Measurements from ENCODE around the gene STAC3.
A peak's percentile ranks its signal among the peaks of the same experiment; 100 is the strongest.
"Not testable (repeated sequence)": the region's sequence is repeated elsewhere in the genome, so short reads cannot be mapped to it uniquely, and the experiment has no call there.

STAC3 gene

GRCh38 chr12:57250956-57251355 is at the start of gene STAC3:
STAC3 (minus strand) TSS chr12:57251187; CDS start chr12:57249636, 1,551 bp downstream.
- no peak within 1 kb of the TSS for H3K27ac Mint-ChIP-seq
- H3K36me3 Mint-ChIP-seq = peaks cover 3% of the 10 kb centered on the region
- H3K4me3 Mint-ChIP-seq = no peak within 1 kb of the TSS
- no peaks in the 10 kb centered on the region for H3K27me3 Mint-ChIP-seq
- peaks cover 7% of the 10 kb centered on the region for H3K4me1 Mint-ChIP-seq
- H3K9me3 Mint-ChIP-seq = no peaks in the 10 kb centered on the region

- Mint-ChIP-seq H3K9me3 (no peaks in the 10 kb centered on the region), H3K4me1 (no peaks in the 10 kb centered on the region), H3K27ac (no peak overlapping the region), H3K4me3 (no peak overlapping the region), H3K27me3 (no peaks in the 10 kb centered on the region), H3K36me3 (peaks cover 22% of the 10 kb centered on the region)
Observed at GRCh38 chr12:57299514-57300016, 48.6 kb upstream of the STAC3 start.

GRCh38 chr12:57296291-57296690 is 45.3 kb upstream of the STAC3 start:
- H3K36me3 Mint-ChIP-seq = peaks cover 14% of the 10 kb centered on the region

GRCh38 chr12:57282073-57282472 is 31.1 kb upstream of the STAC3 start:
- peaks cover 32% of the 10 kb centered on the region for H3K4me1 Mint-ChIP-seq
- H3K27me3 Mint-ChIP-seq, H3K9me3 Mint-ChIP-seq, H3K4me3 Mint-ChIP-seq, H3K27ac Mint-ChIP-seq: not testable (repeated sequence)
- H3K36me3 Mint-ChIP-seq = peaks cover 25% of the 10 kb centered on the region

More at GRCh38 chr12:57296291-57296690, 45.3 kb upstream of the STAC3 start:
- no peak overlapping the region for H3K27ac Mint-ChIP-seq
- H3K4me1 Mint-ChIP-seq = no peaks in the 10 kb centered on the region
- H3K27me3 Mint-ChIP-seq = no peaks in the 10 kb centered on the region
- no peaks in the 10 kb centered on the region for H3K9me3 Mint-ChIP-seq
- no peak overlapping the region for H3K4me3 Mint-ChIP-seq

- H3K4me3 Mint-ChIP-seq = peak overlapping the region; percentile 81
- peaks cover 34% of the 10 kb centered on the region for H3K4me1 Mint-ChIP-seq
- H3K27me3 Mint-ChIP-seq = no peaks in the 10 kb centered on the region
- H3K27ac Mint-ChIP-seq = peak overlapping the region; percentile 97
- H3K36me3 Mint-ChIP-seq = peaks cover 28% of the 10 kb centered on the region
- H3K9me3 Mint-ChIP-seq = no peaks in the 10 kb centered on the region
Observed at GRCh38 chr12:57280211-57281062, 29.4 kb upstream of the STAC3 start.

GRCh38 chr12:57278465-57279381 is 27.7 kb upstream of the STAC3 start:
- Mint-ChIP-seq H3K27me3 (no peaks in the 10 kb centered on the region), H3K4me3 (no peak overlapping the region), H3K4me1 (peaks cover 36% of the 10 kb centered on the region), H3K27ac (peak overlapping the region; percentile 89), H3K9me3 (no peaks in the 10 kb centered on the region), H3K36me3 (peaks cover 26% of the 10 kb centered on the region)

GRCh38 chr12:57276935-57277563 is 26.1 kb upstream of the STAC3 start:
- Mint-ChIP-seq H3K9me3 (no peaks in the 10 kb centered on the region), H3K27ac (no peak overlapping the region), H3K27me3 (no peaks in the 10 kb centered on the region), H3K36me3 (peaks cover 22% of the 10 kb centered on the region), H3K4me1 (peaks cover 36% of the 10 kb centered on the region), H3K4me3 (no peak overlapping the region)

- H3K4me1 Mint-ChIP-seq = peaks cover 31% of the 10 kb centered on the region
- peaks cover 22% of the 10 kb centered on the region for H3K36me3 Mint-ChIP-seq
- not testable (repeated sequence) for H3K4me3 Mint-ChIP-seq, H3K27me3 Mint-ChIP-seq, H3K9me3 Mint-ChIP-seq, H3K27ac Mint-ChIP-seq
Observed at GRCh38 chr12:57276233-57276632, 25.2 kb upstream of the STAC3 start.

- no peak overlapping the region for H3K27ac Mint-ChIP-seq
- H3K27me3 Mint-ChIP-seq = no peaks in the 10 kb centered on the region
- H3K4me1 Mint-ChIP-seq = peaks cover 8% of the 10 kb centered on the region
- H3K36me3 Mint-ChIP-seq = peaks cover 19% of the 10 kb centered on the region
- H3K4me3 Mint-ChIP-seq = no peak overlapping the region
- H3K9me3 Mint-ChIP-seq = no peaks in the 10 kb centered on the region
Observed at GRCh38 chr12:57273516-57273915, 22.5 kb upstream of the STAC3 start.

- peaks cover 11% of the 10 kb centered on the region for H3K4me1 Mint-ChIP-seq
- no peaks in the 10 kb centered on the region for H3K27me3 Mint-ChIP-seq
- peaks cover 12% of the 10 kb centered on the region for H3K36me3 Mint-ChIP-seq
- H3K9me3 Mint-ChIP-seq = no peaks in the 10 kb centered on the region
- no peak overlapping the region for H3K27ac Mint-ChIP-seq
- H3K4me3 Mint-ChIP-seq = no peak overlapping the region
Observed at GRCh38 chr12:57272337-57273151, 21.6 kb upstream of the STAC3 start.

- Mint-ChIP-seq H3K4me3 (no peak overlapping the region), H3K27ac (no peak overlapping the region), H3K4me1 (peaks cover 11% of the 10 kb centered on the region), H3K36me3 (peaks cover 14% of the 10 kb centered on the region), H3K9me3 (no peaks in the 10 kb centered on the region), H3K27me3 (no peaks in the 10 kb centered on the region)
Observed at GRCh38 chr12:57270966-57271470, 20.0 kb upstream of the STAC3 start.

GRCh38 chr12:57268264-57268663 is 17.3 kb upstream of the STAC3 start:
- peaks cover 12% of the 10 kb centered on the region for H3K36me3 Mint-ChIP-seq
- H3K27ac Mint-ChIP-seq = peak overlapping the region; percentile 38
- no peaks in the 10 kb centered on the region for H3K9me3 Mint-ChIP-seq
- no peaks in the 10 kb centered on the region for H3K27me3 Mint-ChIP-seq
- no peak overlapping the region for H3K4me3 Mint-ChIP-seq
- H3K4me1 Mint-ChIP-seq = peaks cover 11% of the 10 kb centered on the region

- Mint-ChIP-seq H3K4me3 (no peak overlapping the region), H3K27ac (no peak overlapping the region), H3K36me3 (peaks cover 13% of the 10 kb centered on the region), H3K4me1 (peaks cover 11% of the 10 kb centered on the region), H3K27me3 (no peaks in the 10 kb centered on the region), H3K9me3 (no peaks in the 10 kb centered on the region)
Observed at GRCh38 chr12:57266681-57267080, 15.7 kb upstream of the STAC3 start.

- no peak overlapping the region for H3K4me3 Mint-ChIP-seq
- peaks cover 6% of the 10 kb centered on the region for H3K4me1 Mint-ChIP-seq
- no peak overlapping the region for H3K27ac Mint-ChIP-seq
- no peaks in the 10 kb centered on the region for H3K27me3 Mint-ChIP-seq
- peaks cover 12% of the 10 kb centered on the region for H3K36me3 Mint-ChIP-seq
- no peaks in the 10 kb centered on the region for H3K9me3 Mint-ChIP-seq
Observed at GRCh38 chr12:57263096-57263495, 12.1 kb upstream of the STAC3 start.
